ENCODE results near the gene CXCR1.

The CXCR1 gene

GRCh38 chr2:218179782-218180181, 13.0 kb upstream of the CXCR1 start:
- no peak for TF ChIP-seq FOXP2 (optimal IDR thresholded peaks at IDR 0.05; ENCODE audit: borderline replicate concordance, extremely low read depth, extremely low read length, insufficient read depth)
- TF ChIP-seq SIN3A (IDR thresholded peaks at IDR 0.05; ENCODE audit: borderline replicate concordance, insufficient read depth, low read length) = no peak
- no peak for TF ChIP-seq TAF1 (IDR thresholded peaks at IDR 0.05; ENCODE audit: borderline replicate concordance, insufficient read depth, low read length)
- TF ChIP-seq POLR2AphosphoS5 (IDR thresholded peaks at IDR 0.05; ENCODE audit: low read depth, low read length) = no peak
- TF ChIP-seq REST (IDR thresholded peaks at IDR 0.05; ENCODE audit: insufficient read depth in 1 of 2, low read depth in 2 of 2, low read length in 2 of 2) = no peak

- TF ChIP-seq POLR2AphosphoS5 (IDR thresholded peaks at IDR 0.05; ENCODE audit: low read depth, low read length) = no peak
- TF ChIP-seq TAF1 (IDR thresholded peaks at IDR 0.05; ENCODE audit: borderline replicate concordance, insufficient read depth, low read length) = no peak
- no peak for TF ChIP-seq SIN3A (IDR thresholded peaks at IDR 0.05; ENCODE audit: borderline replicate concordance, insufficient read depth, low read length)
- no peak for TF ChIP-seq REST (IDR thresholded peaks at IDR 0.05; ENCODE audit: insufficient read depth in 1 of 2, low read depth in 2 of 2, low read length in 2 of 2)
- TF ChIP-seq FOXP2 (optimal IDR thresholded peaks at IDR 0.05; ENCODE audit: borderline replicate concordance, extremely low read depth, extremely low read length, insufficient read depth) = no peak
Measured at GRCh38 chr2:218172845-218173244, 6.1 kb upstream of the CXCR1 start.

- TF ChIP-seq SIN3A (IDR thresholded peaks at IDR 0.05; ENCODE audit: borderline replicate concordance, insufficient read depth, low read length) (no peak), TAF1 (IDR thresholded peaks at IDR 0.05; ENCODE audit: borderline replicate concordance, insufficient read depth, low read length) (no peak), FOXP2 (optimal IDR thresholded peaks at IDR 0.05; ENCODE audit: borderline replicate concordance, extremely low read depth, extremely low read length, insufficient read depth) (no peak), POLR2AphosphoS5 (IDR thresholded peaks at IDR 0.05; ENCODE audit: low read depth, low read length) (no peak), REST (IDR thresholded peaks at IDR 0.05; ENCODE audit: insufficient read depth in 1 of 2, low read depth in 2 of 2, low read length in 2 of 2) (no peak)
Measured at GRCh38 chr2:218169757-218170546, 3.2 kb upstream of the CXCR1 start.

- no peak for TF ChIP-seq TAF1 (IDR thresholded peaks at IDR 0.05; ENCODE audit: borderline replicate concordance, insufficient read depth, low read length)
- no peak for TF ChIP-seq POLR2AphosphoS5 (IDR thresholded peaks at IDR 0.05; ENCODE audit: low read depth, low read length)
- no peak for TF ChIP-seq FOXP2 (optimal IDR thresholded peaks at IDR 0.05; ENCODE audit: borderline replicate concordance, extremely low read depth, extremely low read length, insufficient read depth)
- no peak for TF ChIP-seq REST (IDR thresholded peaks at IDR 0.05; ENCODE audit: insufficient read depth in 1 of 2, low read depth in 2 of 2, low read length in 2 of 2)
- TF ChIP-seq SIN3A (IDR thresholded peaks at IDR 0.05; ENCODE audit: borderline replicate concordance, insufficient read depth, low read length) = no peak
Measured at GRCh38 chr2:218168635-218169462, 2.1 kb upstream of the CXCR1 start.

All from PFSK-1 (cell line).